Parathyroid adenoma (tissue), 2 donors: ENCODE results near the gene ST6GALNAC6.
A peak's percentile ranks its signal among the peaks of the same experiment; 100 is the strongest.

Experiments
- H2AFZ ChIP-seq: fragments of 300-600 bp; sonication (generic); one replicate; pipeline ENCODE4 v1.7.0; 2017; ENCODE audit warnings: antibody characterized with exemption, mild to moderate bottlenecking
- H3K27ac ChIP-seq: fragments of 300-600 bp; sonication (generic); one replicate; pipeline ENCODE4 v1.7.0; 2017
- H3K27me3 ChIP-seq: fragments of 300-600 bp; sonication (generic); one replicate; pipeline ENCODE4 v1.7.0; 2017; ENCODE audit warnings: low read length; ENCODE audit not compliant: control insufficient read depth, insufficient read depth
- H3K36me3 ChIP-seq: fragments of 300-600 bp; sonication (generic); one replicate; pipeline ENCODE4 v1.7.0; 2017; ENCODE audit warnings: low read length; ENCODE audit not compliant: control insufficient read depth, insufficient read depth
- H3K4me1 ChIP-seq: fragments of 300-600 bp; sonication (generic); one replicate; pipeline ENCODE4 v1.7.0; 2017; ENCODE audit warnings: control low read depth
- H3K4me2 ChIP-seq: fragments of 300-600 bp; sonication (generic); one replicate; pipeline ENCODE4 v1.7.0; 2017; ENCODE audit warnings: low read length
- H3K4me3 ChIP-seq: fragments of 300-600 bp; sonication (generic); one replicate; pipeline ENCODE4 v1.7.0; 2017; ENCODE audit warnings: low read depth, low read length
- H3K79me2 ChIP-seq: fragments of 300-600 bp; sonication (generic); one replicate; pipeline ENCODE4 v1.7.0; 2017; ENCODE audit warnings: control low read depth
- H3K9ac ChIP-seq: fragments of 300-600 bp; sonication (generic); one replicate; pipeline ENCODE4 v1.7.0; 2017; ENCODE audit warnings: mild to moderate bottlenecking
- H3K9me3 ChIP-seq: fragments of 300-600 bp; sonication (generic); one replicate; pipeline ENCODE4 v1.7.0; 2017; ENCODE audit warnings: low read length; ENCODE audit not compliant: control insufficient read depth
- TF ChIP-seq, protein P1 (sequence below): fragments of 300-600 bp; sonication (generic); IDR thresholded peaks from one replicate; pipeline ENCODE4 v1.7.0; 2017; ENCODE audit warnings: antibody characterized with exemption, mild to moderate bottlenecking
- donor health status: primary hyperparathyroidism.

Gene ST6GALNAC6

DNA sequence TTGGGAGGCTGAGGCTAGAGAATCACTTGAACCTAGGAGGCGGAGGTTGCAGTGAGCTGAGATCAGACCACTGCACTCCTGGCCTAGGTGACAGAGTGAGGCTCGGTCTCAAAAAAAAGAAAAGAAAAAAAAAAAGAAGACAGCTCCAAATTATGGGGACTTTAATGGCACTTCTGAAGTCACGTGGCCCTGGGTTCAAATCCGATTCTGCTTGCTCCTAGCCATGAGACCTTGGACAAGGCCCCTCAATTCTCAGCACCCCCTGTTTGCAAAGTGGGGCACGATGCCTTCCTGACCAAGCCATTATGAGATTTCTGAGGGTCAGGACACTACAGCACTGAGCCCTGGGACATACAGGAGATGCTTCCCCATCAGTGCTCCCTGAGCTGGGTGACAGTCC is 43.9 kb downstream of the ST6GALNAC6 start:
- no peaks in the 10 kb centered on the region for H3K9me3 ChIP-seq
- no peak overlapping the region for H3K4me2 ChIP-seq
- H2AFZ ChIP-seq: no peak overlapping the region
- H3K36me3 ChIP-seq: no peaks in the 10 kb centered on the region
- no peaks in the 10 kb centered on the region for H3K27me3 ChIP-seq
- TF ChIP-seq, protein P1, sequence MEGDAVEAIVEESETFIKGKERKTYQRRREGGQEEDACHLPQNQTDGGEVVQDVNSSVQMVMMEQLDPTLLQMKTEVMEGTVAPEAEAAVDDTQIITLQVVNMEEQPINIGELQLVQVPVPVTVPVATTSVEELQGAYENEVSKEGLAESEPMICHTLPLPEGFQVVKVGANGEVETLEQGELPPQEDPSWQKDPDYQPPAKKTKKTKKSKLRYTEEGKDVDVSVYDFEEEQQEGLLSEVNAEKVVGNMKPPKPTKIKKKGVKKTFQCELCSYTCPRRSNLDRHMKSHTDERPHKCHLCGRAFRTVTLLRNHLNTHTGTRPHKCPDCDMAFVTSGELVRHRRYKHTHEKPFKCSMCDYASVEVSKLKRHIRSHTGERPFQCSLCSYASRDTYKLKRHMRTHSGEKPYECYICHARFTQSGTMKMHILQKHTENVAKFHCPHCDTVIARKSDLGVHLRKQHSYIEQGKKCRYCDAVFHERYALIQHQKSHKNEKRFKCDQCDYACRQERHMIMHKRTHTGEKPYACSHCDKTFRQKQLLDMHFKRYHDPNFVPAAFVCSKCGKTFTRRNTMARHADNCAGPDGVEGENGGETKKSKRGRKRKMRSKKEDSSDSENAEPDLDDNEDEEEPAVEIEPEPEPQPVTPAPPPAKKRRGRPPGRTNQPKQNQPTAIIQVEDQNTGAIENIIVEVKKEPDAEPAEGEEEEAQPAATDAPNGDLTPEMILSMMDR: no peak
- no peaks in the 10 kb centered on the region for H3K79me2 ChIP-seq
- H3K4me3 ChIP-seq: no peak overlapping the region
- H3K9ac ChIP-seq: no peak overlapping the region
- no peaks in the 10 kb centered on the region for H3K4me1 ChIP-seq
- no peak overlapping the region for H3K27ac ChIP-seq

DNA sequence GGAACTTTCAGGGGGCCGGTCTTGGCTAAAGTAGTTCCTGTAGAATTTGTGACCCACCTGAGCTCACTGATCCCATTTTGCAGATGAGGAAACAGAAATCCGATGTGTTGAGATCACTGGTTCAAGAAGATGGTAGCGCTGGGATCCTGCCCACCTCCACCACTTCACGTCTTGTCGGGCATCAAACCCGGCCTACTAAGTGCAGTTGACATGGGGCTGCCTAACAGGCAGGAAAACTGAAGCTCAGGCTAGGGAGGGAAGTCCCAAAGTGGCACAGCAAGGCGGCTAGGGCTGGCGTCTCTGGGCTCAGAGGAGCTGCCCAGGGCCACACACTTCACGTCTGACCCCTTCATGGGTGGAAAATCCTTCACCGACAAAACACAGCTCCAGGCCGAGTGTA is 44.4 kb downstream of the ST6GALNAC6 start:
- H3K9ac ChIP-seq: no peak overlapping the region
- no peak overlapping the region for H3K4me2 ChIP-seq
- H3K9me3 ChIP-seq: no peaks in the 10 kb centered on the region
- H3K27ac ChIP-seq: peak overlapping the region; percentile 15
- H3K36me3 ChIP-seq: no peaks in the 10 kb centered on the region
- H3K27me3 ChIP-seq: no peaks in the 10 kb centered on the region
- H3K4me1 ChIP-seq: no peaks in the 10 kb centered on the region
- H3K79me2 ChIP-seq: no peaks in the 10 kb centered on the region
- TF ChIP-seq, protein P1: no peak
- no peak overlapping the region for H2AFZ ChIP-seq
- no peak overlapping the region for H3K4me3 ChIP-seq

DNA sequence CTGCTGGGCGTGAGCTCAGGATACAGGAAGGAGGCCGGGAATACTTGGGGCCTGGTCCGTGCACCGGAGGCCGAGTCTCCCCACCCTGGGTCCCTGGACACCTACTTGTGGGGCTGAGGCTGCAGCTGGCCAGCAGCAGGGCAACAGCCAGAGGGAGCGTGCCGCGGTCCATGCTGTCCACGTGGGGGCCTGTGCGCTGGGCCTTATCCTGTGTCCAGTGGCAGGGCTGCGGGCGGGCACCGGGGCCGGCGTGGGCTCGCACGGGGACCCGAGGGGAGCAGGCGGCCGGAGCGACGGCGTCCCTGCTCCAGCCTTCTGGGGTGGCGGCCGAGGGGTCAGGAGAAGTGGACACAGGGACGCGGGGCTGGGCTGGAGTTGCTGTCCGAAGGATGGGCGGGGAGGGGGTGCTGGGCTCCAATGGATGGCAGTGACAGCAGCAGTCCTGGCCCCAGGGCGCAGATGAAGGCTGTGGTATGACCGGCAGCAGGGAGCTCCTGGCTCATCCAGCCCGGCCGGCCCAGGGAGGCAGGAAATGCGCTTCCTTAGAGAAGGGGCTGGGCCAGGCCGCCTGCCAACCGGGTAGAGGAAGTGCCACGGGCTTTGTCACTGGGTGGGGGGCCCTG is 45.1 kb downstream of the ST6GALNAC6 start, which contains the start of gene ENG:
ENG (minus strand) TSS at position 475 of the 623 bp plus-strand sequence; CDS start at position 172, 303 bp downstream.
- peak within 1 kb of the TSS; percentile 44 for H3K4me3 ChIP-seq
- H3K27ac ChIP-seq: peak within 1 kb of the TSS; percentile 29
- TF ChIP-seq, protein P1: no peak
- no peak within 1 kb of the TSS for H2AFZ ChIP-seq
- H3K27me3 ChIP-seq: no peaks in the 10 kb centered on the region
- no peaks in the 10 kb centered on the region for H3K36me3 ChIP-seq
- no peaks in the 10 kb centered on the region for H3K79me2 ChIP-seq
- peaks cover under 1% of the 10 kb centered on the region for H3K9me3 ChIP-seq
- H3K4me2 ChIP-seq: no peak within 1 kb of the TSS
- H3K9ac ChIP-seq: no peak within 1 kb of the TSS
- H3K4me1 ChIP-seq: no peaks in the 10 kb centered on the region

DNA sequence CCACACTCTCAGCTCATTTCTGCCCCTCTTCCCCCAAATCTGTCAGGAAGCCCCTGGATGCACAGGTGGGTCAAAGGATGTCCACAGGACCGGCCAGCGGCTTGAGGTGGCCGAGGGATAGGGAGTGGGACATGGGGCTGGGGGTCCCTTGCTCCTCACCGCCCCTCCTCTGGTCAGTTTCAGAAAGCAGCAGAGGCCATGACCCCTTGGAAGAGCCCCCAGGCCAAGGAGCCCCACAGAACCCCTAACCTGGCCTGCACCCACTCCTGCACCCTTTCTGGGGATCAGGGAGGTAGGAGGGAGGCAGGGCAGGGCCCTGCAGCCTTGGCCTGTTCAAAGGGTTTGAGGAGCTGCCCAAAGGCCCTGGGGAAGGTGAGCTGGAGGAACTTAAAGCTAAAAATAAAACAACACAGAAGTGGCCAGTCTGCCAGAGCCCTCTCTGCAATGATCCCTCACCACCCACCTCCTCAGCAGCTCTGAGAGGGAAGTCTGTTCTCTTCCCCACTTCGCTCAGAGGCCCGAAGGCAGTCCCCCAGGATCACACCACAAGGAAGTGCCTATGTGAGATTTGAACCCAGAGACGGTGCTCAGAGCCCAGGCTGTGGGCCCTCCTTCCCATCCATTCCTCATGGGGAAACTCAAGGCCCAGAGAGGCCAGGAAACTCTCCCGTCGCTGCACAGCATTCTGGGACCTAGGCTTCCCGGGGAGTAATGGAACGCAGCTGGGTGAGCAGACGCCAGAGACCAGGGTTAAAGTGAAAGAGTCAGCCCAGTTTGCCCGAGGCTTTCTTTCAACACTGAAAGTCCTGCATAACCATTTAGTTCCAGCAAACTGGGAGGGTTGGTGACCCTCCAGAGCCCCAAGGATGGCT is 45.9 kb downstream of the ST6GALNAC6 start:
- Histone ChIP-seq H3K4me3 (peak overlapping the region; percentile 44), H3K27ac (peak overlapping the region; percentile 29), H3K9me3 (peaks cover 4% of the 10 kb centered on the region), H2AFZ (no peak overlapping the region), H3K79me2 (no peaks in the 10 kb centered on the region), H3K36me3 (no peaks in the 10 kb centered on the region), H3K4me1 (no peaks in the 10 kb centered on the region), H3K27me3 (no peaks in the 10 kb centered on the region), H3K9ac (no peak overlapping the region), H3K4me2 (no peak overlapping the region)
- TF ChIP-seq, protein P1: no peak
